ENCODE measurements around the gene NR3C2. TPM values are rescaled to one million over a fixed set of nuclear protein-coding genes. Genes with fewer than 3 reads are reported as not detected.

Gene NR3C2
- polyA plus RNA-seq, 1 donor from 2014 or later, result 0.06 TPM

DNA sequence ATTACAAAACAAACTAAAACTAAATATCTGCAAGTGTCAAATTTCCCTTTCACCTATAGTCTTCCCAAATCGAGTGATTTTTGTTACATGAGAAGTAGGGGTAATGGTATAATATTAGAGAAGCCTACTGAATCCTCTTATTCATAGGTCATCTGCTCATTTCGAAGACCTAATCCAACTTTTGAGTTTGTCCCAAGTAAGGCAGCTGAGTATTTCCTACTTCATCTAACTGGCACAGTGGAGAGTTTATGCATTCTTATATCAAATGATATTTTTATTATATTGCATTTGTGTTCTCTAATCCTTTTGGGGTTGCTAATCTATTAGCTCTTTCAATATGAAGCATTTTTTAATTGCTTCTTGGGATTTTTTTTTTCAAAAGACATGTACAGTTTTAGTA, 7.7 kb upstream of the NR3C2 start:
- Histone ChIP-seq H3K27me3 (ENCODE audit: insufficient read depth, low read depth, low read length) (peaks cover 34% of the 10 kb centered on the region), H4K20me1 (ENCODE audit: insufficient read depth) (no peaks in the 10 kb centered on the region), H2AFZ (ENCODE audit: low read depth, low read length) (no peak overlapping the region), H3K27ac (ENCODE audit: low read length) (no peak overlapping the region), H3K4me3 (ENCODE audit: low read length) (no peak overlapping the region), H3K4me2 (ENCODE audit: low read length) (no peak overlapping the region), H3K36me3 (ENCODE audit: insufficient read depth, low read length) (no peaks in the 10 kb centered on the region), H3K9me3 (ENCODE audit: low read length) (no peaks in the 10 kb centered on the region), H3F3A (ENCODE audit: insufficient read depth, low read length, poor library complexity, severe bottlenecking) (no peaks in the 10 kb centered on the region), H3K79me2 (replicated peaks; ENCODE audit: insufficient read depth, low read length) (no peaks in the 10 kb centered on the region), H3K9me2 (ENCODE audit: insufficient read depth, low read length) (no peaks in the 10 kb centered on the region), H3K9ac (ENCODE audit: low read length) (no peak overlapping the region)
- TF ChIP-seq TAF1 (IDR thresholded peaks at IDR 0.05; ENCODE audit: low read depth) (no peak), SMC3 (conservative IDR thresholded peaks at IDR 0.05; ENCODE audit: poor library complexity) (no peak), MXI1 (conservative IDR thresholded peaks at IDR 0.05; ENCODE audit: poor library complexity, severe bottlenecking) (no peak), EP300 (conservative IDR thresholded peaks at IDR 0.05; ENCODE audit: poor library complexity, severe bottlenecking) (no peak), EZH2 (IDR thresholded peaks at IDR 0.05; ENCODE audit: borderline replicate concordance, insufficient read depth, low read length, poor library complexity, severe bottlenecking) (no peak), RAD21 (conservative IDR thresholded peaks at IDR 0.05) (no peak), POLR2AphosphoS5 (IDR thresholded peaks at IDR 0.05) (no peak)
- TF ChIP-seq, protein P1, sequence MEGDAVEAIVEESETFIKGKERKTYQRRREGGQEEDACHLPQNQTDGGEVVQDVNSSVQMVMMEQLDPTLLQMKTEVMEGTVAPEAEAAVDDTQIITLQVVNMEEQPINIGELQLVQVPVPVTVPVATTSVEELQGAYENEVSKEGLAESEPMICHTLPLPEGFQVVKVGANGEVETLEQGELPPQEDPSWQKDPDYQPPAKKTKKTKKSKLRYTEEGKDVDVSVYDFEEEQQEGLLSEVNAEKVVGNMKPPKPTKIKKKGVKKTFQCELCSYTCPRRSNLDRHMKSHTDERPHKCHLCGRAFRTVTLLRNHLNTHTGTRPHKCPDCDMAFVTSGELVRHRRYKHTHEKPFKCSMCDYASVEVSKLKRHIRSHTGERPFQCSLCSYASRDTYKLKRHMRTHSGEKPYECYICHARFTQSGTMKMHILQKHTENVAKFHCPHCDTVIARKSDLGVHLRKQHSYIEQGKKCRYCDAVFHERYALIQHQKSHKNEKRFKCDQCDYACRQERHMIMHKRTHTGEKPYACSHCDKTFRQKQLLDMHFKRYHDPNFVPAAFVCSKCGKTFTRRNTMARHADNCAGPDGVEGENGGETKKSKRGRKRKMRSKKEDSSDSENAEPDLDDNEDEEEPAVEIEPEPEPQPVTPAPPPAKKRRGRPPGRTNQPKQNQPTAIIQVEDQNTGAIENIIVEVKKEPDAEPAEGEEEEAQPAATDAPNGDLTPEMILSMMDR (IDR thresholded peaks at IDR 0.05; ENCODE audit: poor library complexity, severe bottlenecking), result no peak
- TF ChIP-seq, protein P2, sequence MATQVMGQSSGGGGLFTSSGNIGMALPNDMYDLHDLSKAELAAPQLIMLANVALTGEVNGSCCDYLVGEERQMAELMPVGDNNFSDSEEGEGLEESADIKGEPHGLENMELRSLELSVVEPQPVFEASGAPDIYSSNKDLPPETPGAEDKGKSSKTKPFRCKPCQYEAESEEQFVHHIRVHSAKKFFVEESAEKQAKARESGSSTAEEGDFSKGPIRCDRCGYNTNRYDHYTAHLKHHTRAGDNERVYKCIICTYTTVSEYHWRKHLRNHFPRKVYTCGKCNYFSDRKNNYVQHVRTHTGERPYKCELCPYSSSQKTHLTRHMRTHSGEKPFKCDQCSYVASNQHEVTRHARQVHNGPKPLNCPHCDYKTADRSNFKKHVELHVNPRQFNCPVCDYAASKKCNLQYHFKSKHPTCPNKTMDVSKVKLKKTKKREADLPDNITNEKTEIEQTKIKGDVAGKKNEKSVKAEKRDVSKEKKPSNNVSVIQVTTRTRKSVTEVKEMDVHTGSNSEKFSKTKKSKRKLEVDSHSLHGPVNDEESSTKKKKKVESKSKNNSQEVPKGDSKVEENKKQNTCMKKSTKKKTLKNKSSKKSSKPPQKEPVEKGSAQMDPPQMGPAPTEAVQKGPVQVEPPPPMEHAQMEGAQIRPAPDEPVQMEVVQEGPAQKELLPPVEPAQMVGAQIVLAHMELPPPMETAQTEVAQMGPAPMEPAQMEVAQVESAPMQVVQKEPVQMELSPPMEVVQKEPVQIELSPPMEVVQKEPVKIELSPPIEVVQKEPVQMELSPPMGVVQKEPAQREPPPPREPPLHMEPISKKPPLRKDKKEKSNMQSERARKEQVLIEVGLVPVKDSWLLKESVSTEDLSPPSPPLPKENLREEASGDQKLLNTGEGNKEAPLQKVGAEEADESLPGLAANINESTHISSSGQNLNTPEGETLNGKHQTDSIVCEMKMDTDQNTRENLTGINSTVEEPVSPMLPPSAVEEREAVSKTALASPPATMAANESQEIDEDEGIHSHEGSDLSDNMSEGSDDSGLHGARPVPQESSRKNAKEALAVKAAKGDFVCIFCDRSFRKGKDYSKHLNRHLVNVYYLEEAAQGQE (IDR thresholded peaks at IDR 0.05; ENCODE audit: borderline replicate concordance), result no peak

DNA sequence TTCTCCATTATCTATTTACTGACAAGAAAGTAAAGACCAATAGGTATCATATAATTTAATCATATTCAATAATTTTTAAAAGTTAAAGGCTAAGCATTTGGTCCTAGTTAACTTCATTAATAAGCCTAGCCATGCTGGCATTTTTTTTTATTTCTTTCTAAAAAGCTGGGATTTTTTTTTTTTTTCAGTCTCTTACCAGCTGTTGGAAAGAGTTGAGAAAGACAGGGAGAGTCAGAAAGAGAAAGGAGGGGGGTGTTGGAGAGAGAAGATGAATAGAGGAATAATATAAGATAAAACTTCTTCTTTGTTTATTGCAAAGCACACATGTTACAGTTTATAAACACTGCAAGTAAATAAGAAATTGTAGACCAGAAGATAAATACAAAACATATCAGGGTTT, 5.9 kb upstream of the NR3C2 start:
- no peak overlapping the region for H3K4me3 ChIP-seq (ENCODE audit: low read length)
- H3K9ac ChIP-seq (ENCODE audit: low read length), result no peak overlapping the region

More for the DNA sequence above, 5.9 kb upstream of the NR3C2 start:
- Histone ChIP-seq H3K27me3 (ENCODE audit: insufficient read depth, low read depth, low read length) (peaks cover 50% of the 10 kb centered on the region), H2AFZ (ENCODE audit: low read depth, low read length) (no peak overlapping the region), H3K4me2 (ENCODE audit: low read length) (no peak overlapping the region), H3K9me3 (ENCODE audit: low read length) (no peaks in the 10 kb centered on the region), H3F3A (ENCODE audit: insufficient read depth, low read length, poor library complexity, severe bottlenecking) (no peaks in the 10 kb centered on the region), H4K20me1 (ENCODE audit: insufficient read depth) (no peaks in the 10 kb centered on the region), H3K9me2 (ENCODE audit: insufficient read depth, low read length) (no peaks in the 10 kb centered on the region), H3K27ac (ENCODE audit: low read length) (no peak overlapping the region), H3K79me2 (replicated peaks; ENCODE audit: insufficient read depth, low read length) (no peaks in the 10 kb centered on the region), H3K36me3 (ENCODE audit: insufficient read depth, low read length) (no peaks in the 10 kb centered on the region)
- TF ChIP-seq, protein P1 (IDR thresholded peaks at IDR 0.05; ENCODE audit: poor library complexity, severe bottlenecking), result no peak
- TF ChIP-seq EP300 (conservative IDR thresholded peaks at IDR 0.05; ENCODE audit: poor library complexity, severe bottlenecking) (no peak), EZH2 (IDR thresholded peaks at IDR 0.05; ENCODE audit: borderline replicate concordance, insufficient read depth, low read length, poor library complexity, severe bottlenecking) (no peak), SMC3 (conservative IDR thresholded peaks at IDR 0.05; ENCODE audit: poor library complexity) (no peak), TAF1 (IDR thresholded peaks at IDR 0.05; ENCODE audit: low read depth) (no peak), MXI1 (conservative IDR thresholded peaks at IDR 0.05; ENCODE audit: poor library complexity, severe bottlenecking) (no peak), RAD21 (conservative IDR thresholded peaks at IDR 0.05) (no peak), POLR2AphosphoS5 (IDR thresholded peaks at IDR 0.05) (no peak)
- TF ChIP-seq, protein P2 (IDR thresholded peaks at IDR 0.05; ENCODE audit: borderline replicate concordance), result no peak

All from neural cell (in vitro differentiated cells).